ENCODE data around the gene SMOC2. TPM values are rescaled to one million over a fixed set of nuclear protein-coding genes. Genes with fewer than 3 reads are reported as not detected.

SMOC2 gene
- polyA plus RNA-seq, 1 of the 3 experiments (the other 2 are of a cell fraction): not detected

GRCh38 chr6:168713839-168714238 lies 272.9 kb downstream of the SMOC2 start:
- H3K27ac ChIP-seq (ENCODE audit: low read depth in 2 of 2, low read length in 1 of 2): no peak overlapping the region
- no peaks in the 10 kb centered on the region for H3K27me3 ChIP-seq (ENCODE audit: insufficient read depth)
- no peaks in the 10 kb centered on the region for H3K79me2 ChIP-seq (ENCODE audit: insufficient read depth)
- no peaks in the 10 kb centered on the region; a peak in 1 of 4 replicates for H3K4me1 ChIP-seq (ENCODE audit: control insufficient read depth in 1 of 2, insufficient read depth in 2 of 2, low read depth in 1 of 2, low read length in 1 of 2)
- ChIA-PET CTCF (interaction anchor here (0.6 to 4.8 kb wide), 10 partner anchors 9 to 164 kb away, joined by 3 to 50 read pairs (median 4); no protein-coding TSS in a partner anchor), POLR2A (no interaction called here)
- 18% methylated on average over 3 of the region's 3 CpGs for WGBS (ENCODE audit: low lambda C conversion rate)
- TF ChIP-seq NRF1 (IDR thresholded peaks at IDR 0.05; ENCODE audit: low read depth, low read length) (no peak), RAD21 (IDR thresholded peaks at IDR 0.05; ENCODE audit: low read length) (peak; percentile 3; the same call in 1 of the 2 replicates), TAF1 (IDR thresholded peaks at IDR 0.05; ENCODE audit: borderline replicate concordance, low read depth, low read length) (no peak), JUND (IDR thresholded peaks at IDR 0.05) (no peak)
- H2AFZ ChIP-seq (ENCODE audit: low read depth): no peak overlapping the region
- H4K20me1 ChIP-seq (ENCODE audit: insufficient read depth): no peaks in the 10 kb centered on the region
- H3K36me3 ChIP-seq (replicated peaks in 1 of 2; ENCODE audit: control insufficient read depth in 1 of 2, insufficient read depth in 2 of 2, low read length in 1 of 2): no peaks in the 10 kb centered on the region
- H3K9me2 ChIP-seq: no peaks in the 10 kb centered on the region
- H3K9ac ChIP-seq: no peak overlapping the region
- H3K9me3 ChIP-seq: no peaks in the 10 kb centered on the region
- H3K4me3 ChIP-seq (ENCODE audit: low read depth in 2 of 2, low read length in 1 of 2): no peak overlapping the region
- H3K4me2 ChIP-seq: no peak overlapping the region
- DNase-seq: peak; percentile 59
- H3F3A ChIP-seq (replicated peaks; ENCODE audit: insufficient read depth): no peaks in the 10 kb centered on the region

- no peaks in the 10 kb centered on the region for H3K36me3 ChIP-seq (replicated peaks in 1 of 2; ENCODE audit: control insufficient read depth in 1 of 2, insufficient read depth in 2 of 2, low read length in 1 of 2)
- H3F3A ChIP-seq (replicated peaks; ENCODE audit: insufficient read depth): no peaks in the 10 kb centered on the region
- H3K4me2 ChIP-seq: no peak overlapping the region
- TF ChIP-seq EZH2phosphoT487 (IDR thresholded peaks at IDR 0.05; ENCODE audit: borderline replicate concordance, low read depth): no peak
- TF ChIP-seq CHD2 (IDR thresholded peaks at IDR 0.05; ENCODE audit: low read length, partially characterized antibody): no peak
- TF ChIP-seq YY1 (IDR thresholded peaks at IDR 0.05; ENCODE audit: low read depth): no peak
- TF ChIP-seq TEAD4 (IDR thresholded peaks at IDR 0.05; ENCODE audit: borderline replicate concordance, insufficient read depth): no peak
- TF ChIP-seq RXRA (IDR thresholded peaks at IDR 0.05; ENCODE audit: borderline replicate concordance, low read depth): no peak
- no peak for TF ChIP-seq GATA2 (CRISPR knock-in tag; IDR thresholded peaks at IDR 0.05)
- TF ChIP-seq NFIC (IDR thresholded peaks at IDR 0.05; ENCODE audit: borderline replicate concordance): no peak
- TF ChIP-seq IRF3 (IDR thresholded peaks at IDR 0.05; ENCODE audit: low read depth, low read length): no peak
- no peak for TF ChIP-seq MEF2A (IDR thresholded peaks at IDR 0.05; ENCODE audit: borderline replicate concordance, low read depth)
- no peak for TF ChIP-seq SMC3 (IDR thresholded peaks at IDR 0.05; ENCODE audit: low read depth, low read length)
- TF ChIP-seq CTCF (IDR thresholded peaks at IDR 0.05): no peak
- TF ChIP-seq JUND (IDR thresholded peaks at IDR 0.05): no peak
- TF ChIP-seq GABPA (IDR thresholded peaks at IDR 0.05; ENCODE audit: low read depth): no peak
- TF ChIP-seq POLR2AphosphoS5 (IDR thresholded peaks at IDR 0.05; ENCODE audit: low read depth, low read length): no peak
- CTCF ChIA-PET: interaction anchor here (0.7 to 4.8 kb wide), 7 partner anchors 10 to 164 kb away, joined by 3 to 50 read pairs (median 4); no protein-coding TSS in a partner anchor
- H3K79me2 ChIP-seq (ENCODE audit: insufficient read depth): no peaks in the 10 kb centered on the region
- no peaks in the 10 kb centered on the region for H4K20me1 ChIP-seq (ENCODE audit: insufficient read depth)
- POLR2A ChIA-PET: no interaction called here
- H3K27me3 ChIP-seq (ENCODE audit: insufficient read depth): no peaks in the 10 kb centered on the region
- H3K9me2 ChIP-seq: no peaks in the 10 kb centered on the region
- no peaks in the 10 kb centered on the region; a peak in 1 of 4 replicates for H3K4me1 ChIP-seq (ENCODE audit: control insufficient read depth in 1 of 2, insufficient read depth in 2 of 2, low read depth in 1 of 2, low read length in 1 of 2)
- no peak overlapping the region for H3K4me3 ChIP-seq (ENCODE audit: low read depth in 2 of 2, low read length in 1 of 2)
- no peaks in the 10 kb centered on the region for H3K9me3 ChIP-seq
- WGBS (ENCODE audit: low lambda C conversion rate): 46% methylated on average over 4 of the region's 4 CpGs
- no peak overlapping the region for H2AFZ ChIP-seq (ENCODE audit: low read depth)
- H3K9ac ChIP-seq: no peak overlapping the region
- H3K27ac ChIP-seq (ENCODE audit: low read depth in 2 of 2, low read length in 1 of 2): no peak overlapping the region
- no peak for DNase-seq
Measured at GRCh38 chr6:168714547-168715260, 273.7 kb downstream of the SMOC2 start.
